Smooth muscle cell (in vitro differentiated cells): ENCODE data around the gene ZNF444. TPM values are rescaled to one million over a fixed set of nuclear protein-coding genes. Genes with fewer than 3 reads are reported as not detected.

Experiments used
- DNase-seq: peaks from one replicate; lab custom pipeline; 2025; ENCODE audit not compliant: unreplicated experiment; lab: John Stamatoyannopoulos, UW
- H2AFZ ChIP-seq: fragments of 200-600 bp; sonication (generic); 2 replicates; pipeline ENCODE4 v1.6.0; 2016; ENCODE audit warnings: antibody characterized with exemption, low read depth, mild to moderate bottlenecking
- H3F3A ChIP-seq: fragments of 200-600 bp; sonication (generic); 2 replicates; pipeline ENCODE4 v1.6.0; 2017; ENCODE audit warnings: antibody characterized with exemption, low read depth
- H3K27ac ChIP-seq: fragments of 200-600 bp; sonication (generic); 2 replicates; pipeline ENCODE4 v1.5.1; 2016; ENCODE audit warnings: low read depth, mild to moderate bottlenecking
- H3K27me3 ChIP-seq: fragments of 200-600 bp; sonication (generic); 2 replicates; pipeline ENCODE4 v1.6.1; 2016; ENCODE audit warnings: low read depth, mild to moderate bottlenecking
- H3K36me3 ChIP-seq: fragments of 200-600 bp; sonication (generic); 2 replicates; pipeline ENCODE4 v1.5.1; 2016; ENCODE audit warnings: low read depth
- H3K4me1 ChIP-seq: fragments of 200-600 bp; sonication (generic); 2 replicates; pipeline ENCODE4 v1.5.1; 2016; ENCODE audit warnings: low read depth
- H3K4me2 ChIP-seq: fragments of 200-600 bp; sonication (generic); 2 replicates; pipeline ENCODE4 v1.6.0; 2016; ENCODE audit warnings: mild to moderate bottlenecking
- H3K4me3 ChIP-seq: fragments of 200-600 bp; sonication (generic); 2 replicates; pipeline ENCODE4 v1.5.1; 2016; ENCODE audit warnings: mild to moderate bottlenecking
- H3K79me2 ChIP-seq: fragments of 200-600 bp; sonication (generic); 2 replicates; pipeline ENCODE4 v1.6.0; 2016; ENCODE audit warnings: low read depth, mild to moderate bottlenecking
- H3K9ac ChIP-seq: fragments of 200-600 bp; sonication (generic); 2 replicates; pipeline ENCODE4 v1.6.0; 2016; ENCODE audit warnings: low read depth
- H3K9me3 ChIP-seq: fragments of 200-600 bp; sonication (generic); replicated peaks from 2 replicates; pipeline ENCODE4 v1.5.1; 2016; ENCODE audit warnings: low read depth
- H4K20me1 ChIP-seq: fragments of 200-600 bp; sonication (generic); 2 replicates; pipeline ENCODE4 v1.6.0; 2016; ENCODE audit warnings: low read depth
- WGBS: methylation state at CpG from one replicate; pipeline ENCODE4 v1.1.7; 2016; ENCODE audit warnings: low lambda C conversion rate; 5-methylcytosine and 5-hydroxymethylcytosine counted together
- polyA plus RNA-seq: library from polyadenylated mRNA; unstranded; fragments of >200 nt; fragmentation: Nextera tagmentation; extraction: Ambion mirVana; gene quantifications from 2 replicates; pipeline ENCODE4 v1.2.1, GENCODE V29; 2016
- total RNA-seq: library from RNA; depleted of rRNA; stranded (reverse); fragments of >200 nt; gene quantifications from 2 replicates; pipeline ENCODE4 v1.2.3, GENCODE V29; 2014
- TF ChIP-seq, protein P1 (sequence below): fragments of 200-600 bp; sonication (generic); IDR thresholded peaks from 2 replicates; pipeline ENCODE4 v1.5.1; 2017; ENCODE audit warnings: borderline replicate concordance, mild to moderate bottlenecking, antibody characterized with exemption; ENCODE audit not compliant: insufficient read depth, poor library complexity, severe bottlenecking

The ZNF444 gene
- total and polyA plus RNA-seq, 2 experiments from 2014 or later = 20.0 to 40.6 TPM

DNA sequence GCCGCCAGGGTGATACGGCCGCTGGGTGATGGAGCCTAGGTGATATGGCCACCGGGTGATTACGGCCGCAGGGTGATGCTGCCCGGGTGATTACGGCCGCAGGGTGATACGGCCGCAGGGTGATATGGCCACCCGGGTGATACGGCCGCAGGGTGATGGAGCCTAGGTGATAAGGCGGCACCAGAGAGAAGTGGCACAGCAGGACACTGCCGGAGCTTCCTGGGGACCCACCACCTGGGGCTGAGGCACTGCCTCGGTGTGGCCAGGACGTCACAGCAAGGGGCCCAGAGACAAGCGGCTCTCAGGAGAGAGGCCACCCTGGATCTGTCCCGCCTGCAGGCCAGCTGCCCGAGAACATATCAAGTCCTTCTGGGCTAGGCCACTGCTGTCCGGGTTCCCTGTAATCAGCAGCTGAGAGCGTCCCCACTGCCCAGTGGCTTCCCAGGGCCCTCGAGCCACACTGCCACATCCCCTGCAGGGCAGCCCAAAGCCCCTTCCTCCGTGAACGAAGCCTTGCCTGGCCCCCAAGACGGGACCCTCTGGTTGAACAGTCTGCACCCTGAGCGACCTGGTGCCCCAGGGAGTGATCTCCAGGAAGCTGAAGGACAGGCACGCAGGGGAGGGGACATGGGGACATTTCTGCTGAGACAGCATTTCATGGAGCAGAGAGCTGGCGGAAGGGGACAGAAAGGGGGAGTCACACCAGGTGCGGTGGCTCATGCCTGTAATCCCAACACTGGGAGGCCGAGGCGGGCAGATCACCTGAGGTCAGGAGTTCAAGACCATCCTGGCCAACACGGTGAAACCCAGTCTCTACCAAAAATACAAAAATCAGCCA is 42.1 kb upstream of the ZNF444 start:
- H3K4me2 ChIP-seq = no peak overlapping the region
- H3K9ac ChIP-seq = no peak overlapping the region
- no peaks in the 10 kb centered on the region for H3K4me1 ChIP-seq
- TF ChIP-seq, protein P1, sequence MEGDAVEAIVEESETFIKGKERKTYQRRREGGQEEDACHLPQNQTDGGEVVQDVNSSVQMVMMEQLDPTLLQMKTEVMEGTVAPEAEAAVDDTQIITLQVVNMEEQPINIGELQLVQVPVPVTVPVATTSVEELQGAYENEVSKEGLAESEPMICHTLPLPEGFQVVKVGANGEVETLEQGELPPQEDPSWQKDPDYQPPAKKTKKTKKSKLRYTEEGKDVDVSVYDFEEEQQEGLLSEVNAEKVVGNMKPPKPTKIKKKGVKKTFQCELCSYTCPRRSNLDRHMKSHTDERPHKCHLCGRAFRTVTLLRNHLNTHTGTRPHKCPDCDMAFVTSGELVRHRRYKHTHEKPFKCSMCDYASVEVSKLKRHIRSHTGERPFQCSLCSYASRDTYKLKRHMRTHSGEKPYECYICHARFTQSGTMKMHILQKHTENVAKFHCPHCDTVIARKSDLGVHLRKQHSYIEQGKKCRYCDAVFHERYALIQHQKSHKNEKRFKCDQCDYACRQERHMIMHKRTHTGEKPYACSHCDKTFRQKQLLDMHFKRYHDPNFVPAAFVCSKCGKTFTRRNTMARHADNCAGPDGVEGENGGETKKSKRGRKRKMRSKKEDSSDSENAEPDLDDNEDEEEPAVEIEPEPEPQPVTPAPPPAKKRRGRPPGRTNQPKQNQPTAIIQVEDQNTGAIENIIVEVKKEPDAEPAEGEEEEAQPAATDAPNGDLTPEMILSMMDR = no peak
- WGBS = 94% methylated on average over 18 of the region's 34 CpGs
- H3K36me3 ChIP-seq = no peaks in the 10 kb centered on the region
- no peak for DNase-seq
- peaks cover 28% of the 10 kb centered on the region for H3K79me2 ChIP-seq
- H4K20me1 ChIP-seq = peaks cover 78% of the 10 kb centered on the region
- no peak overlapping the region for H3K27ac ChIP-seq
- H3K9me3 ChIP-seq = no peaks in the 10 kb centered on the region
- H3F3A ChIP-seq = no peaks in the 10 kb centered on the region
- no peak overlapping the region for H3K4me3 ChIP-seq
- no peaks in the 10 kb centered on the region for H3K27me3 ChIP-seq
- no peak overlapping the region for H2AFZ ChIP-seq

DNA sequence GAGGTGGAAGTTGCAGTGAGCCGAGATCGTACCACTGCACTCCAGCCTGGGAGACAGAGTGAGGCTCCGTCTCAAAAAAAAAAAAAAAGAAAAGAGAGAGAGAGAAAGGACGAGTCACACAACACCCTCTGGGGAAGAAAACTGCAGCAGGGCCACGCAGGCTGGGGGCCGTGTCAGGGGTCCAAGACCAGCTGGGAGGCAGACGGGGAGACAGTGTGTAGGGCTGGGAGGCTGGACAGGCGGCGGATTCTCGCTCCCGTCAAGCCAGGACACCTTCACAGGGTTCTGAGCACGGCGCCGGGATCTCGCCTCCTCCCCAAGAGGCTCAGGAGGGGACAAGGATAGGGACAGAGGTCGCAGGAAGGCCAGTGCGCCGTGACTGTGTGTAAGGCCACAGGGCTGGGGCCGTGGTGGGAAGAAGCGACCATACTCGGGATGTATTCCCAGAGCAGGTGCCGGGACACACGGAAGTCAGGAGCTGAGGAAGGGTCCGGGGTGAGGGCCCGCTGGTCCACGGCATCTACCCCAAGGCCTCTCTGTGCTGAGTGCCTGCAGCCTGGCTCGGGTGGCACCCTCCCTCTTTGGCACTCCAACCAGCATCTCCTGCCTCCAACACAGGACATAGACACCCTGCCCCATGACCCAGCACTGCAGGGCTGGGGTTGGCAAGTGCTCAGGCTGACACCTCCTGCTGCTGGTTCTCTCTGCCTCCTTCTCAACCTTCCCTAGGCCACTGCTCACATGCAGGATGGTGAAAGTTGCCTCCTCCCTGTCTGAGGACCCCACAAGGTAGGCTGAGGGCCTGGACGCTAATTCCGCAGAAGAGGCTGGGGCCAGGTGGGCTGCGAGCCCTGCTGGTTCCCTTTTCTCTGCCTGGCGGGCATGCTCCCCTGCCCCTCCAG is 41.2 kb upstream of the ZNF444 start:
- no peaks in the 10 kb centered on the region for H3K36me3 ChIP-seq
- no peak overlapping the region for H2AFZ ChIP-seq
- no peak for DNase-seq
- TF ChIP-seq, protein P1 = no peak
- H3K4me3 ChIP-seq = no peak overlapping the region
- no peaks in the 10 kb centered on the region for H3K9me3 ChIP-seq
- H3K4me1 ChIP-seq = no peaks in the 10 kb centered on the region
- peaks cover 78% of the 10 kb centered on the region for H4K20me1 ChIP-seq
- no peaks in the 10 kb centered on the region for H3K27me3 ChIP-seq
- WGBS = 96% methylated on average over 29 of the region's 31 CpGs
- no peak overlapping the region for H3K4me2 ChIP-seq
- no peak overlapping the region for H3K9ac ChIP-seq
- H3K27ac ChIP-seq = no peak overlapping the region
- peaks cover 28% of the 10 kb centered on the region for H3K79me2 ChIP-seq
- H3F3A ChIP-seq = no peaks in the 10 kb centered on the region

DNA sequence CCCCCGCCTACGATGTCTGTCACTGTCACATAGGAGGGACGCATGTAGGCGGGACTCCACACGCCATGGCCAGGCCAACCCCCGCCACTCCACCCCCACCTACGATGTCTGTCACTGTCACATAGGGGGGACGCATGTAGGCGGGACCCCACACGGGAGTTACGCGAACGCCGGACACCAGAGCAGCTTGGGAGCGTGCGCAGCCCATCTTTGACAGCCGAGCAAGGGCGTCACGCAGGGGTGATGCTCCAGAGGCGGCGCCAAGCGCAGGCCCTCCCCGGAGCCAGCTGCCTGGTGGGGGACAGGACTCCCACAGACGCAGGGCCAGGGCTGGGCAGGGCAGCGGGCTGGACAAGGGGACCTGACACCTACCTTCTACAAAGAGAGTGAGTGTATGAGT is 40.0 kb upstream of the ZNF444 start:
- H3K4me3 ChIP-seq = no peak overlapping the region
- H3K27ac ChIP-seq = no peak overlapping the region
- H3K79me2 ChIP-seq = peaks cover 39% of the 10 kb centered on the region
- H4K20me1 ChIP-seq = peaks cover 80% of the 10 kb centered on the region
- H3F3A ChIP-seq = no peaks in the 10 kb centered on the region
- no peaks in the 10 kb centered on the region for H3K4me1 ChIP-seq
- 89% methylated on average over 25 of the region's 25 CpGs for whole genome bisulfite sequencing
- DNase-seq = no peak
- H3K36me3 ChIP-seq = no peaks in the 10 kb centered on the region
- no peaks in the 10 kb centered on the region for H3K9me3 ChIP-seq
- H2AFZ ChIP-seq = no peak overlapping the region
- H3K9ac ChIP-seq = no peak overlapping the region
- TF ChIP-seq, protein P1 = no peak
- no peak overlapping the region for H3K4me2 ChIP-seq
- no peaks in the 10 kb centered on the region for H3K27me3 ChIP-seq
